ENCODE data around the gene TCERG1L.

Gene TCERG1L

DNA sequence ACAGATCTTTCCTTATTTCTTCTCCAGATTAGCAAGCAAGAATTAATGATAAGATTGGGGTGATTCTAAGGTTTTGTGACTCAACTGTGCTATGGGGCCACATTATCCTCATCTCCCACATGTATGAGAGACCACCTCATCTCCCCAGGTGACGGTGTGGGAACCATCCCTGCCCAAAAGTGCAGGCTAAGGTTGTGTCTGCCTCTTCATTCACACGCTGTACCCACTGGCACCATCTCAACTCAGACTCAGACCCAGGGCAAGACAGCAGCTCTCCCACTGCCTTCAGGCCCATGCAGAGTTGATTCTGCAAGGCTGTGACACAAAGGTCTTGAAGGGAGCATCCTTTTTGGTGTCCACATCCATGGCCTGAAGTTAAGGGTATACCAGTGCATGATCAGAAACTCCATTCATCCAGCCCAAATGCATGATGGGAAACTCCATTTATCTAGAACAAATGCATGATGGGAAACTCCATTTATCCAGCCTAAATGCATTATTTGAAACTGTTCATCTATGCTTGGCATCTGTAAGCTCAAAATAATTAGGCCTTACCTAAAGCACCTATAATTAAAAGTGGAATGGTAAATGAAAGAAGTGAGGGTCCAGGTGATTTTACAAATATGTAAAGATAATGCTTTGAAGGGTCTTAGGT, 99.4 kb downstream of the TCERG1L start:
- H3K9me3 ChIP-seq (ENCODE audit: control insufficient read depth in 1 of 2, low read length in 2 of 2) = no peaks in the 10 kb centered on the region
- H3K36me3 ChIP-seq (ENCODE audit: control insufficient read depth in 1 of 2, insufficient read depth in 2 of 2, low read length in 2 of 2) = no peaks in the 10 kb centered on the region
- no peaks in the 10 kb centered on the region for H3K27me3 ChIP-seq (ENCODE audit: low read depth, low read length)
- no peaks in the 10 kb centered on the region for H3K4me1 ChIP-seq (ENCODE audit: control insufficient read depth in 1 of 2, insufficient read depth in 2 of 2, low read length in 2 of 2)
- H3K4me3 ChIP-seq (ENCODE audit: low read depth in 1 of 2, low read length in 2 of 2) = no peak overlapping the region
- no peak overlapping the region for H3K27ac ChIP-seq (ENCODE audit: low read length)

- Histone ChIP-seq H3K4me1 (ENCODE audit: control insufficient read depth in 1 of 2, insufficient read depth in 2 of 2, low read length in 2 of 2) (no peaks in the 10 kb centered on the region), H3K4me3 (ENCODE audit: low read depth in 1 of 2, low read length in 2 of 2) (no peak overlapping the region), H3K27ac (ENCODE audit: low read length) (no peak overlapping the region), H3K36me3 (ENCODE audit: control insufficient read depth in 1 of 2, insufficient read depth in 2 of 2, low read length in 2 of 2) (no peaks in the 10 kb centered on the region), H3K9me3 (ENCODE audit: control insufficient read depth in 1 of 2, low read length in 2 of 2) (no peaks in the 10 kb centered on the region), H3K27me3 (ENCODE audit: low read depth, low read length) (no peaks in the 10 kb centered on the region)
These were observed 100.0 kb downstream of the TCERG1L start for GRCh38 chr10:131211559-131211958.

GRCh38 chr10:131211146-131211545, 100.4 kb downstream of the TCERG1L start:
- Histone ChIP-seq H3K27ac (ENCODE audit: low read length) (no peak overlapping the region), H3K9me3 (ENCODE audit: control insufficient read depth in 1 of 2, low read length in 2 of 2) (no peaks in the 10 kb centered on the region), H3K4me1 (ENCODE audit: control insufficient read depth in 1 of 2, insufficient read depth in 2 of 2, low read length in 2 of 2) (no peaks in the 10 kb centered on the region), H3K27me3 (ENCODE audit: low read depth, low read length) (no peaks in the 10 kb centered on the region), H3K36me3 (ENCODE audit: control insufficient read depth in 1 of 2, insufficient read depth in 2 of 2, low read length in 2 of 2) (no peaks in the 10 kb centered on the region), H3K4me3 (ENCODE audit: low read depth in 1 of 2, low read length in 2 of 2) (no peak overlapping the region)

DNA sequence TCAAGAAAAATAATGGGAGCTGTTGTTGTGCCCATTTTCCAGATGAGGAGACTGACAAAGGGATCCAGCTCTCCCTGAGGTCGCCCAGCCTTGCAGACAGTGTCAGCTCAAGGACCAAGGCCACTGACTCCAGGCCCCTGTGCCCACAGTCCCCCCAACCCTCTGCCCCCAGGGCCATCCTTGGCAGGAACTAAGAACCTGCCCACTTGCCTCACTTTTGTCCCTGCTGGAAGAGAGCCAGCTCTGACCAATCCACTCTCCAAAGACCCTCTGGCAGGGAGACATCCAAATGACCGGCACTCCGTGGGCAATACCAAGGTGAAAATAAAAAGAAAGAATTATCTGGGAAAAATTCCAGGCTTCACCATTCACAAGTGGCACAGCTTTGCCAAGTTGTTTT, 101.3 kb downstream of the TCERG1L start:
- H3K27ac ChIP-seq (ENCODE audit: low read length) = no peak overlapping the region
- no peak overlapping the region for H3K4me3 ChIP-seq (ENCODE audit: low read depth in 1 of 2, low read length in 2 of 2)
- no peaks in the 10 kb centered on the region for H3K27me3 ChIP-seq (ENCODE audit: low read depth, low read length)
- no peaks in the 10 kb centered on the region for H3K9me3 ChIP-seq (ENCODE audit: control insufficient read depth in 1 of 2, low read length in 2 of 2)
- H3K36me3 ChIP-seq (ENCODE audit: control insufficient read depth in 1 of 2, insufficient read depth in 2 of 2, low read length in 2 of 2) = no peaks in the 10 kb centered on the region
- H3K4me1 ChIP-seq (ENCODE audit: control insufficient read depth in 1 of 2, insufficient read depth in 2 of 2, low read length in 2 of 2) = no peaks in the 10 kb centered on the region

GRCh38 chr10:131207584-131208532, 103.7 kb downstream of the TCERG1L start:
- no peaks in the 10 kb centered on the region for H3K36me3 ChIP-seq (ENCODE audit: control insufficient read depth in 1 of 2, insufficient read depth in 2 of 2, low read length in 2 of 2)
- no peaks in the 10 kb centered on the region for H3K9me3 ChIP-seq (ENCODE audit: control insufficient read depth in 1 of 2, low read length in 2 of 2)
- H3K4me1 ChIP-seq (ENCODE audit: control insufficient read depth in 1 of 2, insufficient read depth in 2 of 2, low read length in 2 of 2) = no peaks in the 10 kb centered on the region
- H3K4me3 ChIP-seq (ENCODE audit: low read depth in 1 of 2, low read length in 2 of 2) = no peak overlapping the region
- no peaks in the 10 kb centered on the region for H3K27me3 ChIP-seq (ENCODE audit: low read depth, low read length)
- H3K27ac ChIP-seq (ENCODE audit: low read length) = no peak overlapping the region

DNA sequence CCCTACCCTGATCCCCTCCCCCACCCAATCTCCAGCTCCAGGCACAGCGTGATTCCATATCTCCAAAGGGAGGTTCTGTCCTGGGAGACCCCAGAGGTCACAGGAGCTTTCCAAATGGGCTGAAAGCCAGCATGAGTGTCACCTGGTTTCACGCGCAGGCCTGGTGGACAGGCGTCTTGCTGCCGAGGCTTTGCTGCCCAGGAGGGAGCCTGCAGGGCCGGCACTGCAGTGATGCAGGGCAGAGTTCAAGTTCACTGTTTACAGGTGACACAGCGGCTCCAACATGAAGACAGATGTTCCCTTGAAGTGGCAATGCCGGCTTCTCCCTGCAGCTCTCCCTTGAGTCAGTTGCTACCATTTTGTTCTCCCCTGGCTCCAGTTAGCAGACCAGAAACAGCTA, 104.3 kb downstream of the TCERG1L start:
- Histone ChIP-seq H3K4me3 (ENCODE audit: low read depth in 1 of 2, low read length in 2 of 2) (no peak overlapping the region), H3K27ac (ENCODE audit: low read length) (no peak overlapping the region), H3K9me3 (ENCODE audit: control insufficient read depth in 1 of 2, low read length in 2 of 2) (no peaks in the 10 kb centered on the region), H3K4me1 (ENCODE audit: control insufficient read depth in 1 of 2, insufficient read depth in 2 of 2, low read length in 2 of 2) (no peaks in the 10 kb centered on the region), H3K36me3 (ENCODE audit: control insufficient read depth in 1 of 2, insufficient read depth in 2 of 2, low read length in 2 of 2) (no peaks in the 10 kb centered on the region), H3K27me3 (ENCODE audit: low read depth, low read length) (no peaks in the 10 kb centered on the region)

GRCh38 chr10:131206111-131206995, 105.2 kb downstream of the TCERG1L start:
- Histone ChIP-seq H3K9me3 (ENCODE audit: control insufficient read depth in 1 of 2, low read length in 2 of 2) (no peaks in the 10 kb centered on the region), H3K4me3 (ENCODE audit: low read depth in 1 of 2, low read length in 2 of 2) (no peak overlapping the region), H3K4me1 (ENCODE audit: control insufficient read depth in 1 of 2, insufficient read depth in 2 of 2, low read length in 2 of 2) (no peaks in the 10 kb centered on the region), H3K36me3 (ENCODE audit: control insufficient read depth in 1 of 2, insufficient read depth in 2 of 2, low read length in 2 of 2) (no peaks in the 10 kb centered on the region), H3K27ac (ENCODE audit: low read length) (no peak overlapping the region), H3K27me3 (ENCODE audit: low read depth, low read length) (no peaks in the 10 kb centered on the region)

DNA sequence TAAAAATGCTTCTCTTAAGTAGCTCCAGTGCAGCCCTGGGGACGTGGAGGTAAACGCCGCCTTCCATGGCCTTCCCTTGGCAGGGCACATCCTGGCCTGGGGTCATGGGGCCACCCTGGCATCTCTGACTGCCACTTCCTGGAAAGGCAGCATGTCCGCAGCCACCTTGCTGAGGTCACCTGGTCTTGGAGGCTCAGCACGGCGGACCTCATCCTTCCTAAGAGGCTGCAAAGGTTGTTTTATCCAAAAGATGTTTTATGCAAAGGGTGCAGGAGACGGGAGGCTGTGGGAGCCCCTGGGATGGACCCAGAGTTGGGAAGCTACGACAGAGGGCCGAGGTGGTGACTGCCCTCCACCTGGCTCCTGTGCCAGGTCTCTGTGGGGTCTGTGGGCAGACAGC, 106.0 kb downstream of the TCERG1L start:
- Histone ChIP-seq H3K4me3 (ENCODE audit: low read depth in 1 of 2, low read length in 2 of 2) (no peak overlapping the region), H3K27ac (ENCODE audit: low read length) (no peak overlapping the region), H3K4me1 (ENCODE audit: control insufficient read depth in 1 of 2, insufficient read depth in 2 of 2, low read length in 2 of 2) (no peaks in the 10 kb centered on the region), H3K27me3 (ENCODE audit: low read depth, low read length) (no peaks in the 10 kb centered on the region), H3K36me3 (ENCODE audit: control insufficient read depth in 1 of 2, insufficient read depth in 2 of 2, low read length in 2 of 2) (no peaks in the 10 kb centered on the region), H3K9me3 (ENCODE audit: control insufficient read depth in 1 of 2, low read length in 2 of 2) (no peaks in the 10 kb centered on the region)

DNA sequence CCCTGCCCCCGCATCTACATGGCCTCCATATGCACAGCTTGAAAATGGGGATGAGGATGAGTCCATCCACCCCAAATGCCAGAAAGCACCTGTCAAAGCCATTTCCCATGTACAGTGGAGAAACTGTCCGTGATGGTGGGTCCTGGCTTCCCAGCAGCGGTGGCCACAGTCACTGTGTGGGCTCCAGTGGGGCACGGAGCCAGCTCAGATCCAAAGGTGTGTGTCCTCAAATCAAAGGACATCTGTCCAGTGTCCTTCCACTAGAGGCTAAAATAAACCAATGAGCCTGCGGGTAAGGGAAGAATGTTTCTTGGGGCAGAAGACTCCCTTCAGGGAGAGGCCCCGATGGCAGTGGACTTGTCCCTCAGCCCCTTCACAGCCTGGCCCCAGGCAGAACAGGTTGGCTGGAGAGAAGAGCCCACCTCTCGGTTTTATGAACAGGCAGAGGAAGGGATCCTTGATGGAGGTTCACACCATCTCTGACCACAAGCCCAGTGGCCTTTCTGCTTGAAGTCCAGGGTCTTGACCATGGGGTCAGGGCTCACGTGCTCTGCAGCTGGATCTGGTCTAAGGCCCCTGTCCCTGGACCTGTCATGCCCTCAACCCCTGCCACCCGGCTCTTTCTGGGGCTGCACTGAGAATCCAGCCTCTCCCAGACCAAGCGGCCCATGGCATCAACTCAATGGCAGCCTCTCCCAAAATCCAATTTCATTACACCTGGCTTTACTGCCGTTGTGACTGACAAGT, 106.9 kb downstream of the TCERG1L start:
- Histone ChIP-seq H3K4me3 (ENCODE audit: low read depth in 1 of 2, low read length in 2 of 2) (no peak overlapping the region), H3K27me3 (ENCODE audit: low read depth, low read length) (no peaks in the 10 kb centered on the region), H3K36me3 (ENCODE audit: control insufficient read depth in 1 of 2, insufficient read depth in 2 of 2, low read length in 2 of 2) (no peaks in the 10 kb centered on the region), H3K27ac (ENCODE audit: low read length) (no peak overlapping the region), H3K4me1 (ENCODE audit: control insufficient read depth in 1 of 2, insufficient read depth in 2 of 2, low read length in 2 of 2) (no peaks in the 10 kb centered on the region), H3K9me3 (ENCODE audit: control insufficient read depth in 1 of 2, low read length in 2 of 2) (no peaks in the 10 kb centered on the region)

DNA sequence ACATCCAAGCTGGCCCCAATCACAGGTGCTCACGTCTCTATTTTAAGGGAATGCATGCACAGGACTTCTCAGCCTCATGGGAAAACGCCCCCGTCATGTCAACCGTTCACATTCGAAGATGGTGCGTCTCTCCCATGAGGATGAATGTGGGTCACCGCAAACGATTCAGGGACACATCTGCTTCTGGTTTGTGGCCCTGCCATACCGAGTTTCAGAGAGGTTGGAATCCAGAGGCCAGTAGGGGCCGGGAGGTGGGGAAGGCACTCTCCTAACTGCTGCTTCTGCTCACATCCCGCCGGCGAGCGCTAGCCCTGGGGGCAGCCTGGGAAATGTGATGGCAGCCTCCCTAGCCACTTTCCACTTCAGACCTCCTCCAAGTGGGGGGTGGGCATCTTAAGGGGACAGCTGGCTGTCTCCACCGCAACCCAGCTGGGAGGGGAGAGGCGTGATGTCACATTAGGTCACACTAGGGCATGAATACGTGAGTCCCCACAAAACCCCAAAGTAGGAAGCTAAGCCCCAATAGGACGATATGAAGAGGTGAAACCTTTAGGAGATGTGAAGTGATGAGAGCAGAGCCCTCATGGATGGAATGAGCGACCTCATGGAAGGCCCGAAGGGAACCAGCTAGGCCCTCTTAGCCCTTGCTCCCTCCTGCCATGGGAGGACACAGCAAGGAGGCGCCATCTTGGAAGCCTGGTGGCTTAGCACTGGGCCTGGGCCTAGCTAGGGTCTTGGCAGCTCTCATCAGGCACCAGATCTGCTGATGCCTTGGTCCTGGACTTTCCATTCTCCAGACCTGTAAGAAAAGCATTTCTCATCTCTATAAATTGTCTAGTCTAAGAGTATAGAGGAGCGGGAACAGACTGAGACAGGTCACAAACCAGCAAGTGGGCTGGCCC, 107.8 kb downstream of the TCERG1L start:
- Histone ChIP-seq H3K9me3 (ENCODE audit: control insufficient read depth in 1 of 2, low read length in 2 of 2) (no peaks in the 10 kb centered on the region), H3K4me1 (ENCODE audit: control insufficient read depth in 1 of 2, insufficient read depth in 2 of 2, low read length in 2 of 2) (no peaks in the 10 kb centered on the region), H3K4me3 (ENCODE audit: low read depth in 1 of 2, low read length in 2 of 2) (no peak overlapping the region), H3K36me3 (ENCODE audit: control insufficient read depth in 1 of 2, insufficient read depth in 2 of 2, low read length in 2 of 2) (no peaks in the 10 kb centered on the region), H3K27ac (ENCODE audit: low read length) (no peak overlapping the region), H3K27me3 (ENCODE audit: low read depth, low read length) (no peaks in the 10 kb centered on the region)
